HFF-Myc (cell line): ENCODE data around the gene GPR26.

Source experiments
- DNase-seq: peaks from one replicate; pipeline ENCODE4 v3.0.0-alpha.2; 2011; ENCODE audit warnings: low read depth; ENCODE audit errors: extremely low read depth
- H3K4me3 ChIP-seq: replicated peaks from 2 replicates; pipeline ENCODE4 v1.5.1; 2011; ENCODE audit warnings: low read depth, mild to moderate bottlenecking, control low read depth, low read length
- TF ChIP-seq, protein P1 (sequence below): IDR thresholded peaks from 2 replicates; pipeline ENCODE4 v1.5.1; 2012; ENCODE audit warnings: mild to moderate bottlenecking, low read depth, low read length, control low read depth; ENCODE audit errors: missing control alignments

GPR26 gene

DNA sequence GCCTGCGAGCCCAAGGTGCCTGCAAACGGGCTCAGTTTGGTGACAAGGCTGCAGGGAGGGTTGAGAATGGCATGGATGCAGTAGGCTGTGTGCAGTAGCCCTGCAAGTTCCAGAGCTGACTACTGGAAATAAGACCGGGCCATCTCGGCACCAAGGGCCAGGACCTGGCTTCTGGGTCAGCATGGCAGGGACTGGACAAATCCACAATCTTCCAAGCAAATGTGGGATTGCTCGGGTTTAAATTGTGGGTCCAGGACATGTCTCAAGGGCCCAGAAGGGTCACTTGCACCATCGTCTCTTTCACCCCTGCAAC lies 78.0 kb downstream of the GPR26 start:
- TF ChIP-seq, protein P1, sequence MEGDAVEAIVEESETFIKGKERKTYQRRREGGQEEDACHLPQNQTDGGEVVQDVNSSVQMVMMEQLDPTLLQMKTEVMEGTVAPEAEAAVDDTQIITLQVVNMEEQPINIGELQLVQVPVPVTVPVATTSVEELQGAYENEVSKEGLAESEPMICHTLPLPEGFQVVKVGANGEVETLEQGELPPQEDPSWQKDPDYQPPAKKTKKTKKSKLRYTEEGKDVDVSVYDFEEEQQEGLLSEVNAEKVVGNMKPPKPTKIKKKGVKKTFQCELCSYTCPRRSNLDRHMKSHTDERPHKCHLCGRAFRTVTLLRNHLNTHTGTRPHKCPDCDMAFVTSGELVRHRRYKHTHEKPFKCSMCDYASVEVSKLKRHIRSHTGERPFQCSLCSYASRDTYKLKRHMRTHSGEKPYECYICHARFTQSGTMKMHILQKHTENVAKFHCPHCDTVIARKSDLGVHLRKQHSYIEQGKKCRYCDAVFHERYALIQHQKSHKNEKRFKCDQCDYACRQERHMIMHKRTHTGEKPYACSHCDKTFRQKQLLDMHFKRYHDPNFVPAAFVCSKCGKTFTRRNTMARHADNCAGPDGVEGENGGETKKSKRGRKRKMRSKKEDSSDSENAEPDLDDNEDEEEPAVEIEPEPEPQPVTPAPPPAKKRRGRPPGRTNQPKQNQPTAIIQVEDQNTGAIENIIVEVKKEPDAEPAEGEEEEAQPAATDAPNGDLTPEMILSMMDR = no peak
- no peak for DNase-seq
- H3K4me3 ChIP-seq = no peak overlapping the region
